A549 (cell line): Measurements from ENCODE around the gene LCN12. TPM values are rescaled to one million over a fixed set of nuclear protein-coding genes. Genes with fewer than 3 reads are reported as not detected.
A peak's percentile ranks its signal among the peaks of the same experiment; 100 is the strongest.

Experiments
- ATAC-seq, 2 experiments: fragments of 200-7000 bp in 1 of 2; fragments of >200 bp in 1 of 2; cut with Nextera tagmentation in 1 of 2; cut with Tn5 transposase in 1 of 2; 3 replicates each; pipeline versions ENCODE4 v1.8.0 to v1.9.1; 2018 to 2020; ENCODE audit warnings: mild to moderate bottlenecking in 1 of 2, moderate library complexity in 1 of 2
- CTCF ChIA-PET: fragments of 300-600 bp; sonication (Branson Sonifier 250); formaldehyde crosslinking; extraction: SDS; loops from one replicate; lab custom pipeline; 2021; ENCODE audit warnings: antibody characterized with exemption, inconsistent platforms; lab: Yijun Ruan, JAX
- POLR2A ChIA-PET: fragments of 350-600 bp; formaldehyde crosslinking; extraction: SDS; loops from one replicate; lab custom pipeline; 2021; ENCODE audit warnings: antibody characterized with exemption, inconsistent platforms; lab: Yijun Ruan, JAX
- DNase-seq, 2 experiments: peaks; one replicate each; pipeline versions ENCODE4 v3.0.0 to v3.0.0-alpha.2; 2011 to 2016; ENCODE audit warnings: low read depth in 1 of 2, low spot score in 1 of 2
- FAIRE-seq: peaks from 2 replicates; lab custom pipeline; 2011; peaks lifted over from hg19 to GRCh38; lab: Jason Lieb, UNC
- H3K27ac ChIP-seq, 2 experiments: fragments of >200 bp; sonication (Bioruptor Twin); formaldehyde crosslinking; 3 replicates each; pipeline ENCODE4 v1.5.1; 2016 to 2017
- H3K4me1 ChIP-seq: fragments of >200 bp; sonication (Bioruptor Twin); formaldehyde crosslinking; 3 replicates; pipeline ENCODE4 v1.6.1; 2016
- H3K4me2 ChIP-seq: fragments of >200 bp; sonication (Bioruptor Twin); formaldehyde crosslinking; 3 replicates; pipeline ENCODE4 v1.6.1; 2016
- H3K4me3 ChIP-seq: fragments of >200 bp; sonication (Bioruptor Twin); formaldehyde crosslinking; 3 replicates; pipeline ENCODE4 v1.5.1; 2016
- H3K9me3 ChIP-seq: fragments of >200 bp; sonication (Bioruptor Twin); formaldehyde crosslinking; 3 replicates; pipeline ENCODE4 v1.6.1; 2016
- BHLHE40 ChIP-seq: IDR thresholded peaks from 2 replicates; pipeline ENCODE4 v1.6.1; 2012; ENCODE audit warnings: low read depth, low read length, inconsistent platforms
- EHF ChIP-seq: fragments of 250-450 bp; sonication (Bioruptor Pico); IDR thresholded peaks from 2 replicates; pipeline ENCODE4 v1.5.0; 2020; ENCODE audit warnings: mild to moderate bottlenecking
- ESRRA ChIP-seq: fragments of 150-350 bp; IDR thresholded peaks from 2 replicates; pipeline ENCODE4 v1.6.1; 2014; ENCODE audit warnings: mild to moderate bottlenecking, low read length, borderline replicate concordance
- HOXA7 ChIP-seq: fragments of 250-450 bp; sonication (Bioruptor Pico); IDR thresholded peaks from 2 replicates; pipeline ENCODE4 v1.5.0; 2020; ENCODE audit warnings: mild to moderate bottlenecking, moderate library complexity
- HOXB13 ChIP-seq: fragments of 250-450 bp; sonication (Bioruptor Pico); IDR thresholded peaks from 2 replicates; pipeline ENCODE4 v1.5.0; 2020; ENCODE audit warnings: low read depth, mild to moderate bottlenecking, moderate library complexity
- JUNB ChIP-seq: fragments of >200 bp; sonication (Bioruptor Twin); formaldehyde crosslinking; IDR thresholded peaks from 2 replicates; pipeline ENCODE4 v1.6.1; 2016
- NPAS2 ChIP-seq: fragments of 250-450 bp; sonication (Bioruptor Pico); IDR thresholded peaks from 2 replicates; pipeline ENCODE4 v1.8.0; 2022; ENCODE audit warnings: mild to moderate bottlenecking, moderate library complexity, borderline replicate concordance
- NR3C1 ChIP-seq: fragments of >200 bp; sonication (Bioruptor Twin); formaldehyde crosslinking; IDR thresholded peaks from 3 replicates; pipeline ENCODE4 v1.6.1; 2017
- POLR2AphosphoS2 ChIP-seq: conservative IDR thresholded peaks from 2 replicates; pipeline ENCODE4 v1.6.1; 2012; ENCODE audit warnings: low read length, improper control_type of control experiment, inconsistent platforms
- RARB ChIP-seq: fragments of 250-450 bp; sonication (Bioruptor Pico); IDR thresholded peaks from 2 replicates; pipeline ENCODE4 v1.8.0; 2021; ENCODE audit warnings: mild to moderate bottlenecking, moderate library complexity
- RCOR1 ChIP-seq: fragments of 150-350 bp; IDR thresholded peaks from 2 replicates; pipeline ENCODE4 v1.6.1; 2014; ENCODE audit warnings: antibody characterized with exemption, low read length, low read depth
- RFX5 ChIP-seq: fragments of 450-650 bp; IDR thresholded peaks from 2 replicates; pipeline ENCODE4 v1.7.1; 2014; ENCODE audit warnings: antibody characterized with exemption, mild to moderate bottlenecking, moderate library complexity
- SMC3 ChIP-seq: fragments of >200 bp; sonication (Bioruptor Twin); formaldehyde crosslinking; IDR thresholded peaks from 3 replicates; pipeline ENCODE4 v1.6.1; 2018; ENCODE audit warnings: inconsistent platforms
- ZFP36 ChIP-seq: fragments of 450-650 bp; IDR thresholded peaks from 2 replicates; pipeline ENCODE4 v1.6.1; 2014; ENCODE audit warnings: borderline replicate concordance; ENCODE audit not compliant: partially characterized antibody
- ZNF302 ChIP-seq: fragments of 250-450 bp; sonication (Bioruptor Pico); IDR thresholded peaks from 2 replicates; pipeline ENCODE4 v1.9.0; 2021; ENCODE audit warnings: inconsistent platforms, mild to moderate bottlenecking, moderate library complexity
- ZSCAN20 ChIP-seq: fragments of 250-450 bp; sonication (Bioruptor Pico); IDR thresholded peaks from 2 replicates; pipeline ENCODE4 v1.8.0; 2022; ENCODE audit warnings: mild to moderate bottlenecking, moderate library complexity
- WGBS: methylation state at CpG from one replicate; pipeline ENCODE4 v1.1.6; 2017; ENCODE audit errors: missing lambda C conversion rate; 5-methylcytosine and 5-hydroxymethylcytosine counted together
- polyA plus RNA-seq, 4 experiments: library from polyadenylated mRNA; depleted of rRNA in 3 of 4; stranded (reverse); fragments of >200 nt; fragmentation: RNase III in 1 of 4; extraction: RNeasy Plus Mini Kit Qiagen cat#74134 plus additional on column Dnase treatment in 1 of 4; gene quantifications; 2 replicates in 3 of 4; 3 replicates in 1 of 4; pipeline ENCODE4 v1.2.3, GENCODE V29; 2011 to 2017
- TF ChIP-seq, protein P1 (sequence below): fragments of 250-450 bp; sonication (Bioruptor Pico); IDR thresholded peaks from 2 replicates; pipeline ENCODE4 v1.5.0; 2020; ENCODE audit warnings: low read depth, mild to moderate bottlenecking, moderate library complexity
- TF ChIP-seq, protein P2 (sequence below): fragments of >200 bp; sonication (Bioruptor Twin); formaldehyde crosslinking; IDR thresholded peaks from 2 replicates; pipeline ENCODE4 v1.6.1; 2016
- TF ChIP-seq, protein P3 (sequence below): fragments of 450-650 bp; IDR thresholded peaks from 2 replicates; pipeline ENCODE4 v1.6.1; 2014; ENCODE audit warnings: antibody characterized with exemption
- TF ChIP-seq, protein P4 (sequence below): fragments of 150-350 bp; IDR thresholded peaks from 2 replicates; pipeline ENCODE4 v1.6.1; 2014; ENCODE audit warnings: low read depth, mild to moderate bottlenecking, low read length
- TF ChIP-seq, protein P5 (sequence below): fragments of >200 bp; sonication (Bioruptor Twin); formaldehyde crosslinking; IDR thresholded peaks from 3 replicates; pipeline ENCODE4 v1.5.1; 2016
- TF ChIP-seq, protein P6 (sequence below): fragments of 250-450 bp; sonication (Bioruptor Pico); IDR thresholded peaks from 2 replicates; pipeline ENCODE4 v1.5.0; 2021; ENCODE audit warnings: mild to moderate bottlenecking, moderate library complexity, borderline replicate concordance
- TF ChIP-seq, protein P7 (sequence below): IDR thresholded peaks from 2 replicates; pipeline ENCODE4 v1.6.1; 2012; ENCODE audit warnings: low read depth, borderline replicate concordance
- TF ChIP-seq, protein P8 (sequence below): fragments of >200 bp; sonication (Bioruptor Twin); formaldehyde crosslinking; IDR thresholded peaks from 3 replicates; pipeline ENCODE4 v1.6.1; 2016

Gene LCN12
- polyA plus RNA-seq, 2 of the 4 experiments (the other 2 are of a cell fraction): 0.74 to 3.0 TPM

DNA sequence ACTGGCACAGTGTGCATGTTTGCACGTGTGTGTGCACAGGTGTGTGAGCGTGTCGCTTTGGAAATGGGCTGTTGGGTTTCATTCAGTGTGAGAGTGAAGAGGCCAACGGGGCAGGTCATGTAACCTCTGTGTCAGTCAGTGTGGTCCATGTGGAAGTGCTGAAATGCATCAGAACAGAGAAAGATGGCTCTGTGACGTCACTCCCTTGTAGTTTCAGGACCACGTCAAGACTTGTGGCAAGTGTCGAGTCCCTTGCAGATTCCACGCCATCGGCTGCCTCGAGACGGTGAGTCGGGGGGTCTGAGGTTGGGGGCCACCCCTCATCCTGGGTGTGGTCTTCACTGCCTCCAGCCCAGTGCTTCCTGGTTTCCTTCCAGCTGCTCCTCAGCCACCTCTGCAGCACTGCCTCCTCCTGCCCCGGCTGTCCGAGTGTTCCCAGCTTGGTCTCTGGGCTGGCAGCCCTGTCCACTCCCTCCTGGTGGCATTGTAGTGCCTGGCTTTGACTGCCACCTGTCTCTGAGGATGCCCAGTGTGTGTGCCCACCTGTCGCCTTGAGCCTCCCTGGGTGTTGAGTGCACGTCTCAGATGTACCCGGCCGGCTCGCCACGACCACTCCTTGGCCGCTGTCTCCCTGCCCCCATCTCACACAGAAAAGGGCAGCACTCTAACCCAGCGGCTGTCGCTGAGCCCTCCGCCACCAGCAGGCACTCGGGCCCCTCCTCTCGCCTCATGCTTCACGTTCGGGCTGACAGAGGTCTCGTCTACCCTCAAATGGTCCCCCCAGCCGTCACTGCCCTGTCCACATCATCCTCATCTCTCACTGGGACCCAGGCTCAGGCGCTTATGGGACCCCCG is 35.5 kb upstream of the LCN12 start:
- Histone ChIP-seq H3K27ac (no peak overlapping the region), H3K4me3 (no peak overlapping the region), H3K4me1 (peaks cover 7% of the 10 kb centered on the region; the same call in 1 of the 3 replicates), H3K4me2 (no peak overlapping the region), H3K9me3 (no peaks in the 10 kb centered on the region)
- CTCF ChIA-PET: interaction anchor here (0.5 to 1.2 kb wide), 4 partner anchors 9 to 187 kb away, joined by 3 to 4 read pairs (median 4); no protein-coding TSS in a partner anchor
- POLR2A ChIA-PET: no interaction called here
- FAIRE-seq (no peak), DNase-seq (no peak), ATAC-seq (peak; percentile 9 to 18; a peak in 2 of 6 replicates)
- TF ChIP-seq, protein P1, sequence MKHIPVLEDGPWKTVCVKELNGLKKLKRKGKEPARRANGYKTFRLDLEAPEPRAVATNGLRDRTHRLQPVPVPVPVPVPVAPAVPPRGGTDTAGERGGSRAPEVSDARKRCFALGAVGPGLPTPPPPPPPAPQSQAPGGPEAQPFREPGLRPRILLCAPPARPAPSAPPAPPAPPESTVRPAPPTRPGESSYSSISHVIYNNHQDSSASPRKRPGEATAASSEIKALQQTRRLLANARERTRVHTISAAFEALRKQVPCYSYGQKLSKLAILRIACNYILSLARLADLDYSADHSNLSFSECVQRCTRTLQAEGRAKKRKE (CRISPR knock-in tag): no peak
- TF ChIP-seq RFX5 (no peak), EHF (CRISPR knock-in tag) (no peak), RCOR1 (no peak), RARB (CRISPR knock-in tag) (no peak), ZFP36 (no peak), ZSCAN20 (no peak), HOXA7 (CRISPR knock-in tag) (no peak), BHLHE40 (no peak)
- TF ChIP-seq, protein P2, sequence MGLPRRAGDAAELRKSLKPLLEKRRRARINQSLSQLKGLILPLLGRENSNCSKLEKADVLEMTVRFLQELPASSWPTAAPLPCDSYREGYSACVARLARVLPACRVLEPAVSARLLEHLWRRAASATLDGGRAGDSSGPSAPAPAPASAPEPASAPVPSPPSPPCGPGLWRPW: no peak
- TF ChIP-seq, protein P3, sequence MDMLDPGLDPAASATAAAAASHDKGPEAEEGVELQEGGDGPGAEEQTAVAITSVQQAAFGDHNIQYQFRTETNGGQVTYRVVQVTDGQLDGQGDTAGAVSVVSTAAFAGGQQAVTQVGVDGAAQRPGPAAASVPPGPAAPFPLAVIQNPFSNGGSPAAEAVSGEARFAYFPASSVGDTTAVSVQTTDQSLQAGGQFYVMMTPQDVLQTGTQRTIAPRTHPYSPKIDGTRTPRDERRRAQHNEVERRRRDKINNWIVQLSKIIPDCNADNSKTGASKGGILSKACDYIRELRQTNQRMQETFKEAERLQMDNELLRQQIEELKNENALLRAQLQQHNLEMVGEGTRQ: no peak
- TF ChIP-seq, protein P4, sequence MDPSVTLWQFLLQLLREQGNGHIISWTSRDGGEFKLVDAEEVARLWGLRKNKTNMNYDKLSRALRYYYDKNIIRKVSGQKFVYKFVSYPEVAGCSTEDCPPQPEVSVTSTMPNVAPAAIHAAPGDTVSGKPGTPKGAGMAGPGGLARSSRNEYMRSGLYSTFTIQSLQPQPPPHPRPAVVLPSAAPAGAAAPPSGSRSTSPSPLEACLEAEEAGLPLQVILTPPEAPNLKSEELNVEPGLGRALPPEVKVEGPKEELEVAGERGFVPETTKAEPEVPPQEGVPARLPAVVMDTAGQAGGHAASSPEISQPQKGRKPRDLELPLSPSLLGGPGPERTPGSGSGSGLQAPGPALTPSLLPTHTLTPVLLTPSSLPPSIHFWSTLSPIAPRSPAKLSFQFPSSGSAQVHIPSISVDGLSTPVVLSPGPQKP: no peak
- 93% methylated on average over 32 of the region's 32 CpGs for WGBS

DNA sequence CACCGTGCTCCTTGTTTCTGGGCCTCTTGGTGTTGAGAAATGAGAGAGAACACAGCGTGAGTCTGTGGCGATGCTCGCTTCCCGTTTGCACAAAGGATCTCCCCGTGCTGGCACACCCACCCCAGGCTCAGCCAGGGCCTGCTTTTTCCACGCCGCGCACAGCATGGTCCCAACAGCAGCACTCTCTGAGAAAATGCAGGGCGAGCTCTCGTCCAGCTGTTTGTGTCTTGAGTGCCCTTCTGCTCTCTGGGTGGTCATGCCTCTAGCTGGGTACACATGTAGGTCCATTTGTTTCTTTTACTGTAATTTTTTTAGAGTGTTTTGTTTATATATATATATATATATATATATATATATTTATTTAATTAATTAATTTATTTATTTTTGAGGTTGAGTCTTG is 34.2 kb upstream of the LCN12 start:
- Histone ChIP-seq H3K4me1 (peaks cover 10% of the 10 kb centered on the region; the same call in 1 of the 3 replicates), H3K9me3 (no peaks in the 10 kb centered on the region), H3K4me3 (no peak overlapping the region), H3K4me2 (no peak overlapping the region), H3K27ac (no peak overlapping the region)
- ChIA-PET CTCF (interaction anchor here (1.3 kb wide), 1 partner anchor 10 kb away, joined by 3 read pairs; no protein-coding TSS in a partner anchor), POLR2A (no interaction called here)
- DNase-seq: no peak
- no peak for ATAC-seq
- TF ChIP-seq RARB (CRISPR knock-in tag) (no peak), EHF (CRISPR knock-in tag) (no peak), ZNF302 (CRISPR knock-in tag) (no peak), POLR2AphosphoS2 (no peak), NPAS2 (CRISPR knock-in tag) (no peak), ESRRA (no peak), HOXB13 (CRISPR knock-in tag) (no peak), JUNB (no peak), NR3C1 (no peak), SMC3 (no peak)
- TF ChIP-seq, protein P5, sequence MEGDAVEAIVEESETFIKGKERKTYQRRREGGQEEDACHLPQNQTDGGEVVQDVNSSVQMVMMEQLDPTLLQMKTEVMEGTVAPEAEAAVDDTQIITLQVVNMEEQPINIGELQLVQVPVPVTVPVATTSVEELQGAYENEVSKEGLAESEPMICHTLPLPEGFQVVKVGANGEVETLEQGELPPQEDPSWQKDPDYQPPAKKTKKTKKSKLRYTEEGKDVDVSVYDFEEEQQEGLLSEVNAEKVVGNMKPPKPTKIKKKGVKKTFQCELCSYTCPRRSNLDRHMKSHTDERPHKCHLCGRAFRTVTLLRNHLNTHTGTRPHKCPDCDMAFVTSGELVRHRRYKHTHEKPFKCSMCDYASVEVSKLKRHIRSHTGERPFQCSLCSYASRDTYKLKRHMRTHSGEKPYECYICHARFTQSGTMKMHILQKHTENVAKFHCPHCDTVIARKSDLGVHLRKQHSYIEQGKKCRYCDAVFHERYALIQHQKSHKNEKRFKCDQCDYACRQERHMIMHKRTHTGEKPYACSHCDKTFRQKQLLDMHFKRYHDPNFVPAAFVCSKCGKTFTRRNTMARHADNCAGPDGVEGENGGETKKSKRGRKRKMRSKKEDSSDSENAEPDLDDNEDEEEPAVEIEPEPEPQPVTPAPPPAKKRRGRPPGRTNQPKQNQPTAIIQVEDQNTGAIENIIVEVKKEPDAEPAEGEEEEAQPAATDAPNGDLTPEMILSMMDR: no peak
- TF ChIP-seq, protein P3: no peak
- TF ChIP-seq, protein P6, sequence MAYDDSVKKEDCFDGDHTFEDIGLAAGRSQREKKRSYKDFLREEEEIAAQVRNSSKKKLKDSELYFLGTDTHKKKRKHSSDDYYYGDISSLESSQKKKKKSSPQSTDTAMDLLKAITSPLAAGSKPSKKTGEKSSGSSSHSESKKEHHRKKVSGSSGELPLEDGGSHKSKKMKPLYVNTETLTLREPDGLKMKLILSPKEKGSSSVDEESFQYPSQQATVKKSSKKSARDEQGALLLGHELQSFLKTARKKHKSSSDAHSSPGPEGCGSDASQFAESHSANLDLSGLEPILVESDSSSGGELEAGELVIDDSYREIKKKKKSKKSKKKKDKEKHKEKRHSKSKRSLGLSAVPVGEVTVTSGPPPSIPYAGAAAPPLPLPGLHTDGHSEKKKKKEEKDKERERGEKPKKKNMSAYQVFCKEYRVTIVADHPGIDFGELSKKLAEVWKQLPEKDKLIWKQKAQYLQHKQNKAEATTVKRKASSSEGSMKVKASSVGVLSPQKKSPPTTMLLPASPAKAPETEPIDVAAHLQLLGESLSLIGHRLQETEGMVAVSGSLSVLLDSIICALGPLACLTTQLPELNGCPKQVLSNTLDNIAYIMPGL: no peak
- TF ChIP-seq, protein P7, sequence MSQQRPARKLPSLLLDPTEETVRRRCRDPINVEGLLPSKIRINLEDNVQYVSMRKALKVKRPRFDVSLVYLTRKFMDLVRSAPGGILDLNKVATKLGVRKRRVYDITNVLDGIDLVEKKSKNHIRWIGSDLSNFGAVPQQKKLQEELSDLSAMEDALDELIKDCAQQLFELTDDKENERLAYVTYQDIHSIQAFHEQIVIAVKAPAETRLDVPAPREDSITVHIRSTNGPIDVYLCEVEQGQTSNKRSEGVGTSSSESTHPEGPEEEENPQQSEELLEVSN: no peak
- TF ChIP-seq, protein P8, sequence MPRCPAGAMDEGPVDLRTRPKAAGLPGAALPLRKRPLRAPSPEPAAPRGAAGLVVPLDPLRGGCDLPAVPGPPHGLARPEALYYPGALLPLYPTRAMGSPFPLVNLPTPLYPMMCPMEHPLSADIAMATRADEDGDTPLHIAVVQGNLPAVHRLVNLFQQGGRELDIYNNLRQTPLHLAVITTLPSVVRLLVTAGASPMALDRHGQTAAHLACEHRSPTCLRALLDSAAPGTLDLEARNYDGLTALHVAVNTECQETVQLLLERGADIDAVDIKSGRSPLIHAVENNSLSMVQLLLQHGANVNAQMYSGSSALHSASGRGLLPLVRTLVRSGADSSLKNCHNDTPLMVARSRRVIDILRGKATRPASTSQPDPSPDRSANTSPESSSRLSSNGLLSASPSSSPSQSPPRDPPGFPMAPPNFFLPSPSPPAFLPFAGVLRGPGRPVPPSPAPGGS: no peak
- FAIRE-seq: no peak
- 87% methylated on average over 11 of the region's 11 CpGs for WGBS
